ENCODE results near the gene METTL27.
"Not testable (repeated sequence)": the region's sequence is repeated elsewhere in the genome, so short reads cannot be mapped to it uniquely, and the experiment has no call there.

METTL27 gene

GRCh38 chr7:73822319-73823173, 19.8 kb downstream of the METTL27 start:
- TF ChIP-seq CTCF (conservative IDR thresholded peaks at IDR 0.05; ENCODE audit: low read depth, low read length) = no peak
- H3K4me3 ChIP-seq (ENCODE audit: low read length) = no peak overlapping the region
- peak; percentile 43 for DNase-seq (ENCODE audit: low read depth)

- not testable (repeated sequence) for DNase-seq (ENCODE audit: low read depth)
Observed at GRCh38 chr7:73821597-73822285, 20.6 kb downstream of the METTL27 start.

GRCh38 chr7:73820013-73820412, 22.3 kb downstream of the METTL27 start:
- H3K4me3 ChIP-seq (ENCODE audit: low read length) = no peak overlapping the region
- no peak for TF ChIP-seq CTCF (conservative IDR thresholded peaks at IDR 0.05; ENCODE audit: low read depth, low read length)
- no peak for DNase-seq (ENCODE audit: low read depth)

More at GRCh38 chr7:73821597-73822285, 20.6 kb downstream of the METTL27 start:
- not testable (repeated sequence) for H3K4me3 ChIP-seq (ENCODE audit: low read length)

GRCh38 chr7:73817121-73817520, 25.2 kb downstream of the METTL27 start:
- H3K4me3 ChIP-seq (ENCODE audit: low read length) = no peak overlapping the region
- no peak for DNase-seq (ENCODE audit: low read depth)
- no peak for TF ChIP-seq CTCF (conservative IDR thresholded peaks at IDR 0.05; ENCODE audit: low read depth, low read length)

- no peak overlapping the region for H3K4me3 ChIP-seq (ENCODE audit: low read length)
- no peak for DNase-seq (ENCODE audit: low read depth)
- no peak for TF ChIP-seq CTCF (conservative IDR thresholded peaks at IDR 0.05; ENCODE audit: low read depth, low read length)
Observed at GRCh38 chr7:73815436-73815835, 26.9 kb downstream of the METTL27 start.

- no peak for DNase-seq (ENCODE audit: low read depth)
- no peak for TF ChIP-seq CTCF (conservative IDR thresholded peaks at IDR 0.05; ENCODE audit: low read depth, low read length)
Observed at GRCh38 chr7:73812996-73813395, 29.3 kb downstream of the METTL27 start.

GRCh38 chr7:73811760-73812168, 30.6 kb downstream of the METTL27 start:
- TF ChIP-seq CTCF (conservative IDR thresholded peaks at IDR 0.05; ENCODE audit: low read depth, low read length) = peak; percentile 85
- no peak overlapping the region for H3K4me3 ChIP-seq (ENCODE audit: low read length)
- DNase-seq (ENCODE audit: low read depth) = no peak

More at GRCh38 chr7:73812996-73813395, 29.3 kb downstream of the METTL27 start:
- H3K4me3 ChIP-seq (ENCODE audit: low read length) = no peak overlapping the region

Measured in retinal pigment epithelial cell (primary cell).